ENCODE measurements around the gene RARRES2.
"Not testable (repeated sequence)": the region's sequence is repeated elsewhere in the genome, so short reads cannot be mapped to it uniquely, and the experiment has no call there.

The RARRES2 gene

GRCh38 chr7:150317748-150318444 is 23.5 kb downstream of the RARRES2 start:
- no peak for DNase-seq (ENCODE audit: low spot score)

GRCh38 chr7:150316987-150317386 is 24.4 kb downstream of the RARRES2 start:
- not testable (repeated sequence) for DNase-seq (ENCODE audit: low spot score)

GRCh38 chr7:150314639-150315239 is 26.7 kb downstream of the RARRES2 start:
- DNase-seq (ENCODE audit: low spot score) = no peak

GRCh38 chr7:150313870-150314269 is 27.6 kb downstream of the RARRES2 start:
- no peak for DNase-seq (ENCODE audit: low spot score)

GRCh38 chr7:150313367-150313809 is 28.0 kb downstream of the RARRES2 start:
- no peak for DNase-seq (ENCODE audit: low spot score)

- peak; percentile 57 for DNase-seq (ENCODE audit: low spot score)
Observed at GRCh38 chr7:150312649-150313366, 28.6 kb downstream of the RARRES2 start.

GRCh38 chr7:150311711-150312110 is 29.7 kb downstream of the RARRES2 start:
- no peak for DNase-seq (ENCODE audit: low spot score)

GRCh38 chr7:150311146-150311545 is 30.3 kb downstream of the RARRES2 start:
- no peak for DNase-seq (ENCODE audit: low spot score)

- no peak for DNase-seq (ENCODE audit: low spot score)
Observed at GRCh38 chr7:150308575-150308974, 32.9 kb downstream of the RARRES2 start.

- peak; percentile 56 for DNase-seq (ENCODE audit: low spot score)
Observed at GRCh38 chr7:150307904-150308303, 33.5 kb downstream of the RARRES2 start.

GRCh38 chr7:150307129-150307528 is 34.3 kb downstream of the RARRES2 start:
- DNase-seq (ENCODE audit: low spot score) = no peak

GRCh38 chr7:150306377-150306776 is 35.1 kb downstream of the RARRES2 start:
- DNase-seq (ENCODE audit: low spot score) = not testable (repeated sequence)

- DNase-seq (ENCODE audit: low spot score) = not testable (repeated sequence)
Observed at GRCh38 chr7:150305903-150306284, 35.5 kb downstream of the RARRES2 start.

GRCh38 chr7:150305259-150305902 is 36.0 kb downstream of the RARRES2 start:
- not testable (repeated sequence) for DNase-seq (ENCODE audit: low spot score)

- not testable (repeated sequence) for DNase-seq (ENCODE audit: low spot score)
Observed at GRCh38 chr7:150304499-150305258, 36.8 kb downstream of the RARRES2 start.

GRCh38 chr7:150302908-150303310 is 38.5 kb downstream of the RARRES2 start:
- DNase-seq (ENCODE audit: low spot score) = not testable (repeated sequence)

- not testable (repeated sequence) for DNase-seq (ENCODE audit: low spot score)
Observed at GRCh38 chr7:150297978-150298377, 43.5 kb downstream of the RARRES2 start.

- DNase-seq (ENCODE audit: low spot score) = not testable (repeated sequence)
Observed at GRCh38 chr7:150296802-150297201, 44.6 kb downstream of the RARRES2 start.

GRCh38 chr7:150295614-150296013 is 45.8 kb downstream of the RARRES2 start:
- not testable (repeated sequence) for DNase-seq (ENCODE audit: low spot score)

- DNase-seq (ENCODE audit: low spot score) = not testable (repeated sequence)
Observed at GRCh38 chr7:150295027-150295426, 46.4 kb downstream of the RARRES2 start.

GRCh38 chr7:150290317-150290716 is 51.1 kb downstream of the RARRES2 start:
- not testable (repeated sequence) for DNase-seq (ENCODE audit: low spot score)

- not testable (repeated sequence) for DNase-seq (ENCODE audit: low spot score)
Observed at GRCh38 chr7:150288816-150289215, 52.6 kb downstream of the RARRES2 start.

Data from SW480 (cell line).